Measurements from ENCODE around the gene STX18.

DNA sequence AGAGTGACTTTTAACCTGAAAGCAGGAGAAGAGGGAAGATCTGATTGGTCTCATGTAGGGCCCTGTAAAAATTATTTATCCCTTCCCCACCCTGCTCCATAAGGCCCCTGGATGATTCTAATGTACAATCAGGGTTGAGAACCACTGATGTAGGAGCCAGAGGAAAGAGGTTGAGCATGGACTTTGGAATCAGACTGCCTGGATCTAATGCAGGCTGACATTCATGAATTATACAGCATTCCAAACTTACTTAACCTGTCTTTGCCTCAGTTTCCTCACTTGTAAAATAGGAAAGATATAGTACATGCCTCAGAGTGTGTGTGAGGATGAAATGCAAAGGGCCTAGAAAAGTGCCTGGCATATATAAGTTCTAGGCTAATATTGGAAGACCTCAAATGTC, 47.0 kb downstream of the STX18 start:
- TF ChIP-seq CTCF (IDR thresholded peaks at IDR 0.05; ENCODE audit: insufficient read depth, low read depth, low read length) (no peak), EZH2 (IDR thresholded peaks at IDR 0.05; ENCODE audit: insufficient read depth, low read length) (no peak)

Data from astrocyte (in vitro differentiated cells and primary cell).